WTC11 (cell line): Measurements from ENCODE around the gene SMYD3. TPM values are rescaled to one million over a fixed set of nuclear protein-coding genes. Genes with fewer than 3 reads are reported as not detected.

ENCODE experiments used
- ATAC-seq: fragments of 200-7000 bp; cut with Tn5 transposase; 2 replicates; pipeline ENCODE4 v1.10.0; 2021; ENCODE audit warnings: mild to moderate bottlenecking, moderate library complexity
- CTCF ChIA-PET: fragments of 300-600 bp; sonication (Branson Sonifier 250); formaldehyde crosslinking; loops from one replicate; lab custom pipeline; 2021; ENCODE audit warnings: antibody characterized with exemption; lab: Charles Lee
- POLR2A ChIA-PET: fragments of 350-600 bp; sonication (Branson Sonifier 250); formaldehyde crosslinking; loops from one replicate; lab custom pipeline; 2021; ENCODE audit warnings: antibody characterized with exemption; lab: Charles Lee
- DNase-seq: peaks from one replicate; pipeline ENCODE4 v3.0.0; 2021; ENCODE audit warnings: low spot score
- H3K27ac Mint-ChIP-seq: 2 replicates; pipeline ENCODE4 v1.8.0; 2021; ENCODE audit warnings: mixed read lengths
- H3K27me3 Mint-ChIP-seq: 2 replicates; pipeline ENCODE4 v1.8.0; 2021; ENCODE audit warnings: low read depth, mild to moderate bottlenecking, moderate library complexity, mixed read lengths
- H3K36me3 Mint-ChIP-seq: 2 replicates; pipeline ENCODE4 v1.8.0; 2021; ENCODE audit warnings: mixed read lengths
- H3K4me1 Mint-ChIP-seq: 2 replicates; pipeline ENCODE4 v1.8.0; 2022; ENCODE audit warnings: mixed read lengths
- H3K4me3 Mint-ChIP-seq: 2 replicates; pipeline ENCODE4 v1.8.0; 2021; ENCODE audit warnings: mild to moderate bottlenecking, moderate library complexity, mixed read lengths
- H3K9me3 Mint-ChIP-seq: 2 replicates; pipeline ENCODE4 v1.8.0; 2021; ENCODE audit warnings: mixed read lengths
- CREM ChIP-seq: sonication (generic); formaldehyde crosslinking; IDR thresholded peaks from 2 replicates; pipeline ENCODE4 v1.8.1; 2022; ENCODE audit warnings: mild to moderate bottlenecking, missing genetic modification reagents, moderate library complexity
- ESRRA ChIP-seq: sonication (generic); formaldehyde crosslinking; IDR thresholded peaks from 2 replicates; pipeline ENCODE4 v1.8.1; 2022; ENCODE audit warnings: mild to moderate bottlenecking, missing genetic modification reagents, borderline replicate concordance
- HMGA2 ChIP-seq: fragments of 250-450 bp; sonication (Bioruptor Pico); IDR thresholded peaks from 2 replicates; pipeline ENCODE4 v1.4.0; 2021; ENCODE audit warnings: mild to moderate bottlenecking, moderate library complexity
- JUN ChIP-seq: sonication (generic); formaldehyde crosslinking; IDR thresholded peaks from 2 replicates; pipeline ENCODE4 v1.8.0; 2023; ENCODE audit warnings: mild to moderate bottlenecking, missing genetic modification reagents
- MLX ChIP-seq: sonication (generic); formaldehyde crosslinking; IDR thresholded peaks from 2 replicates; pipeline ENCODE4 v1.8.1; 2023; ENCODE audit warnings: mild to moderate bottlenecking, missing genetic modification reagents, moderate library complexity
- NR1H2 ChIP-seq: sonication (generic); formaldehyde crosslinking; IDR thresholded peaks from 2 replicates; pipeline ENCODE4 v1.9.0; 2021; ENCODE audit warnings: mild to moderate bottlenecking, moderate library complexity, missing genetic modification reagents
- SOX15 ChIP-seq: fragments of 250-450 bp; sonication (Bioruptor Pico); IDR thresholded peaks from 2 replicates; pipeline ENCODE4 v1.9.0; 2021; ENCODE audit warnings: mild to moderate bottlenecking
- TEAD4 ChIP-seq: sonication (generic); formaldehyde crosslinking; IDR thresholded peaks from 2 replicates; pipeline ENCODE4 v1.8.0; 2022; ENCODE audit warnings: mild to moderate bottlenecking, missing genetic modification reagents
- ZBTB21 ChIP-seq: sonication (generic); formaldehyde crosslinking; IDR thresholded peaks from 2 replicates; pipeline ENCODE4 v1.8.1; 2023; ENCODE audit warnings: mild to moderate bottlenecking, missing genetic modification reagents, borderline replicate concordance
- ZNF232 ChIP-seq: sonication (generic); formaldehyde crosslinking; IDR thresholded peaks from 2 replicates; pipeline ENCODE4 v1.8.0; 2022; ENCODE audit warnings: mild to moderate bottlenecking, missing genetic modification reagents
- ZNF396 ChIP-seq: fragments of 250-450 bp; sonication (Bioruptor Pico); IDR thresholded peaks from 2 replicates; pipeline ENCODE4 v1.8.0; 2021; ENCODE audit warnings: mild to moderate bottlenecking, moderate library complexity, borderline replicate concordance
- total RNA-seq: library from RNA; stranded (reverse); gene quantifications from 3 replicates; pipeline ENCODE4 v1.2.3, GENCODE V29; 2021
- TF ChIP-seq, protein P1 (sequence below): fragments of 250-450 bp; sonication (Bioruptor Pico); IDR thresholded peaks from 2 replicates; pipeline ENCODE4 v1.9.0; 2021; ENCODE audit warnings: mild to moderate bottlenecking
- TF ChIP-seq, protein P2 (sequence below): fragments of 250-450 bp; sonication (Bioruptor Pico); IDR thresholded peaks from 2 replicates; pipeline ENCODE4 v1.9.0; 2021; ENCODE audit warnings: moderate library complexity, mild to moderate bottlenecking, inconsistent platforms, borderline replicate concordance
- TF ChIP-seq, protein P3 (sequence below): sonication (generic); formaldehyde crosslinking; IDR thresholded peaks from 2 replicates; pipeline ENCODE4 v1.8.1; 2023; ENCODE audit warnings: mild to moderate bottlenecking, missing genetic modification reagents, borderline replicate concordance
- TF ChIP-seq, protein P4 (sequence below): fragments of 200-600 bp; IDR thresholded peaks from 2 replicates; pipeline ENCODE4 v1.8.0; 2022; ENCODE audit warnings: antibody characterized with exemption
- TF ChIP-seq, protein P5 (sequence below): fragments of 250-450 bp; sonication (Bioruptor Pico); IDR thresholded peaks from 2 replicates; pipeline ENCODE4 v1.9.0; 2021; ENCODE audit warnings: mild to moderate bottlenecking
- TF ChIP-seq, protein P6 (sequence below): fragments of 250-450 bp; sonication (Bioruptor Pico); conservative IDR thresholded peaks from 2 replicates; pipeline ENCODE4 v1.9.0; 2021; ENCODE audit warnings: mild to moderate bottlenecking

SMYD3 gene
- total RNA-seq, 1 experiment from 2014 or later: 21.4 TPM

- H3K36me3 Mint-ChIP-seq: no peaks in the 10 kb centered on the region
- H3K4me3 Mint-ChIP-seq: no peak overlapping the region
- H3K9me3 Mint-ChIP-seq: no peaks in the 10 kb centered on the region
- H3K4me1 Mint-ChIP-seq: peaks cover 35% of the 10 kb centered on the region
- ChIA-PET POLR2A (no interaction called here), CTCF (no interaction called here)
- no peak for ATAC-seq
- H3K27ac Mint-ChIP-seq: no peak overlapping the region
- H3K27me3 Mint-ChIP-seq: no peaks in the 10 kb centered on the region
- TF ChIP-seq CREM (CRISPR knock-in tag): no peak
- TF ChIP-seq, protein P1, sequence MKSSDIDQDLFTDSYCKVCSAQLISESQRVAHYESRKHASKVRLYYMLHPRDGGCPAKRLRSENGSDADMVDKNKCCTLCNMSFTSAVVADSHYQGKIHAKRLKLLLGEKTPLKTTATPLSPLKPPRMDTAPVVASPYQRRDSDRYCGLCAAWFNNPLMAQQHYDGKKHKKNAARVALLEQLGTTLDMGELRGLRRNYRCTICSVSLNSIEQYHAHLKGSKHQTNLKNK (CRISPR knock-in tag): no peak
- TF ChIP-seq, protein P2, sequence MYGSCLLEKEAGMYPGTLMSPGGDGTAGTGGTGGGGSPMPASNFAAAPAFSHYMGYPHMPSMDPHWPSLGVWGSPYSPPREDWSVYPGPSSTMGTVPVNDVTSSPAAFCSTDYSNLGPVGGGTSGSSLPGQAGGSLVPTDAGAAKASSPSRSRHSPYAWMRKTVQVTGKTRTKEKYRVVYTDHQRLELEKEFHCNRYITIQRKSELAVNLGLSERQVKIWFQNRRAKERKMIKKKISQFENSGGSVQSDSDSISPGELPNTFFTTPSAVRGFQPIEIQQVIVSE (CRISPR knock-in tag): no peak
- TF ChIP-seq ESRRA (CRISPR knock-in tag): no peak
- TF ChIP-seq ZNF396 (CRISPR knock-in tag): no peak
- TF ChIP-seq JUN (CRISPR knock-in tag): no peak
- TF ChIP-seq, protein P3, sequence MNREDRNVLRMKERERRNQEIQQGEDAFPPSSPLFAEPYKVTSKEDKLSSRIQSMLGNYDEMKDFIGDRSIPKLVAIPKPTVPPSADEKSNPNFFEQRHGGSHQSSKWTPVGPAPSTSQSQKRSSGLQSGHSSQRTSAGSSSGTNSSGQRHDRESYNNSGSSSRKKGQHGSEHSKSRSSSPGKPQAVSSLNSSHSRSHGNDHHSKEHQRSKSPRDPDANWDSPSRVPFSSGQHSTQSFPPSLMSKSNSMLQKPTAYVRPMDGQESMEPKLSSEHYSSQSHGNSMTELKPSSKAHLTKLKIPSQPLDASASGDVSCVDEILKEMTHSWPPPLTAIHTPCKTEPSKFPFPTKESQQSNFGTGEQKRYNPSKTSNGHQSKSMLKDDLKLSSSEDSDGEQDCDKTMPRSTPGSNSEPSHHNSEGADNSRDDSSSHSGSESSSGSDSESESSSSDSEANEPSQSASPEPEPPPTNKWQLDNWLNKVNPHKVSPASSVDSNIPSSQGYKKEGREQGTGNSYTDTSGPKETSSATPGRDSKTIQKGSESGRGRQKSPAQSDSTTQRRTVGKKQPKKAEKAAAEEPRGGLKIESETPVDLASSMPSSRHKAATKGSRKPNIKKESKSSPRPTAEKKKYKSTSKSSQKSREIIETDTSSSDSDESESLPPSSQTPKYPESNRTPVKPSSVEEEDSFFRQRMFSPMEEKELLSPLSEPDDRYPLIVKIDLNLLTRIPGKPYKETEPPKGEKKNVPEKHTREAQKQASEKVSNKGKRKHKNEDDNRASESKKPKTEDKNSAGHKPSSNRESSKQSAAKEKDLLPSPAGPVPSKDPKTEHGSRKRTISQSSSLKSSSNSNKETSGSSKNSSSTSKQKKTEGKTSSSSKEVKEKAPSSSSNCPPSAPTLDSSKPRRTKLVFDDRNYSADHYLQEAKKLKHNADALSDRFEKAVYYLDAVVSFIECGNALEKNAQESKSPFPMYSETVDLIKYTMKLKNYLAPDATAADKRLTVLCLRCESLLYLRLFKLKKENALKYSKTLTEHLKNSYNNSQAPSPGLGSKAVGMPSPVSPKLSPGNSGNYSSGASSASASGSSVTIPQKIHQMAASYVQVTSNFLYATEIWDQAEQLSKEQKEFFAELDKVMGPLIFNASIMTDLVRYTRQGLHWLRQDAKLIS (CRISPR knock-in tag): no peak
- TF ChIP-seq ZNF232: no peak
- TF ChIP-seq, protein P4, sequence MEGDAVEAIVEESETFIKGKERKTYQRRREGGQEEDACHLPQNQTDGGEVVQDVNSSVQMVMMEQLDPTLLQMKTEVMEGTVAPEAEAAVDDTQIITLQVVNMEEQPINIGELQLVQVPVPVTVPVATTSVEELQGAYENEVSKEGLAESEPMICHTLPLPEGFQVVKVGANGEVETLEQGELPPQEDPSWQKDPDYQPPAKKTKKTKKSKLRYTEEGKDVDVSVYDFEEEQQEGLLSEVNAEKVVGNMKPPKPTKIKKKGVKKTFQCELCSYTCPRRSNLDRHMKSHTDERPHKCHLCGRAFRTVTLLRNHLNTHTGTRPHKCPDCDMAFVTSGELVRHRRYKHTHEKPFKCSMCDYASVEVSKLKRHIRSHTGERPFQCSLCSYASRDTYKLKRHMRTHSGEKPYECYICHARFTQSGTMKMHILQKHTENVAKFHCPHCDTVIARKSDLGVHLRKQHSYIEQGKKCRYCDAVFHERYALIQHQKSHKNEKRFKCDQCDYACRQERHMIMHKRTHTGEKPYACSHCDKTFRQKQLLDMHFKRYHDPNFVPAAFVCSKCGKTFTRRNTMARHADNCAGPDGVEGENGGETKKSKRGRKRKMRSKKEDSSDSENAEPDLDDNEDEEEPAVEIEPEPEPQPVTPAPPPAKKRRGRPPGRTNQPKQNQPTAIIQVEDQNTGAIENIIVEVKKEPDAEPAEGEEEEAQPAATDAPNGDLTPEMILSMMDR: no peak
- TF ChIP-seq ZBTB21: no peak
- TF ChIP-seq MLX: no peak
- no peak for TF ChIP-seq TEAD4 (CRISPR knock-in tag)
- TF ChIP-seq SOX15 (CRISPR knock-in tag): no peak
- TF ChIP-seq NR1H2 (CRISPR knock-in tag): no peak
- TF ChIP-seq HMGA2 (CRISPR knock-in tag): no peak
- TF ChIP-seq, protein P5, sequence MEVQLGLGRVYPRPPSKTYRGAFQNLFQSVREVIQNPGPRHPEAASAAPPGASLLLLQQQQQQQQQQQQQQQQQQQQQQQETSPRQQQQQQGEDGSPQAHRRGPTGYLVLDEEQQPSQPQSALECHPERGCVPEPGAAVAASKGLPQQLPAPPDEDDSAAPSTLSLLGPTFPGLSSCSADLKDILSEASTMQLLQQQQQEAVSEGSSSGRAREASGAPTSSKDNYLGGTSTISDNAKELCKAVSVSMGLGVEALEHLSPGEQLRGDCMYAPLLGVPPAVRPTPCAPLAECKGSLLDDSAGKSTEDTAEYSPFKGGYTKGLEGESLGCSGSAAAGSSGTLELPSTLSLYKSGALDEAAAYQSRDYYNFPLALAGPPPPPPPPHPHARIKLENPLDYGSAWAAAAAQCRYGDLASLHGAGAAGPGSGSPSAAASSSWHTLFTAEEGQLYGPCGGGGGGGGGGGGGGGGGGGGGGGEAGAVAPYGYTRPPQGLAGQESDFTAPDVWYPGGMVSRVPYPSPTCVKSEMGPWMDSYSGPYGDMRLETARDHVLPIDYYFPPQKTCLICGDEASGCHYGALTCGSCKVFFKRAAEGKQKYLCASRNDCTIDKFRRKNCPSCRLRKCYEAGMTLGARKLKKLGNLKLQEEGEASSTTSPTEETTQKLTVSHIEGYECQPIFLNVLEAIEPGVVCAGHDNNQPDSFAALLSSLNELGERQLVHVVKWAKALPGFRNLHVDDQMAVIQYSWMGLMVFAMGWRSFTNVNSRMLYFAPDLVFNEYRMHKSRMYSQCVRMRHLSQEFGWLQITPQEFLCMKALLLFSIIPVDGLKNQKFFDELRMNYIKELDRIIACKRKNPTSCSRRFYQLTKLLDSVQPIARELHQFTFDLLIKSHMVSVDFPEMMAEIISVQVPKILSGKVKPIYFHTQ (CRISPR knock-in tag): no peak
- DNase-seq: no peak
These were observed 346.2 kb downstream of the SMYD3 start for GRCh38 chr1:246160905-246161304.

DNA sequence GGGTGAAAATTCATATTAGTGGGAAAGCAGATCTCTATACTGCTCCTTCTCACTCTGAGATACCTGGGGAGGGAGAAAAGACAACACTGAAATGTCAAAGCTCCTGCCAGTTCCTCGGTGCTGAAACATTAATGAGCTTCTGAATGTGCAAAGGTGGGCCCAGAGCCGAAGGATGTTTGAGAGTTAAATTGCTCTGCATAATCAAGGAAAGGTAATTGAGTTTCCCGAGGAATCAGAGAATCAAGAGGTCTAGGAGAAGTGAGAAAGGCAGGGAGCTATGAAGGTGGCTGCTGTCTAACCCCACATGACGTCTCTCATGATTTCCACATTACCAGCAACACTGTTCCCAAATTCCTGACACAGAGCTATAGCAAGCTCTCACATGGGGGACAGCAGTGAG lies 346.7 kb downstream of the SMYD3 start:
- Mint-ChIP-seq H3K4me3 (no peak overlapping the region), H3K9me3 (no peaks in the 10 kb centered on the region), H3K4me1 (peaks cover 34% of the 10 kb centered on the region), H3K27ac (peak overlapping the region; percentile 61; the same call in 1 of the 2 replicates), H3K36me3 (no peaks in the 10 kb centered on the region), H3K27me3 (no peaks in the 10 kb centered on the region)
- DNase-seq: no peak
- ChIA-PET CTCF (interaction anchor here (1.0 kb wide), 1 partner anchor 12 kb away, joined by 4 read pairs; no protein-coding TSS in a partner anchor), POLR2A (no interaction called here)
- ATAC-seq: no peak
- TF ChIP-seq, protein P3 (CRISPR knock-in tag): no peak
- TF ChIP-seq, protein P6, sequence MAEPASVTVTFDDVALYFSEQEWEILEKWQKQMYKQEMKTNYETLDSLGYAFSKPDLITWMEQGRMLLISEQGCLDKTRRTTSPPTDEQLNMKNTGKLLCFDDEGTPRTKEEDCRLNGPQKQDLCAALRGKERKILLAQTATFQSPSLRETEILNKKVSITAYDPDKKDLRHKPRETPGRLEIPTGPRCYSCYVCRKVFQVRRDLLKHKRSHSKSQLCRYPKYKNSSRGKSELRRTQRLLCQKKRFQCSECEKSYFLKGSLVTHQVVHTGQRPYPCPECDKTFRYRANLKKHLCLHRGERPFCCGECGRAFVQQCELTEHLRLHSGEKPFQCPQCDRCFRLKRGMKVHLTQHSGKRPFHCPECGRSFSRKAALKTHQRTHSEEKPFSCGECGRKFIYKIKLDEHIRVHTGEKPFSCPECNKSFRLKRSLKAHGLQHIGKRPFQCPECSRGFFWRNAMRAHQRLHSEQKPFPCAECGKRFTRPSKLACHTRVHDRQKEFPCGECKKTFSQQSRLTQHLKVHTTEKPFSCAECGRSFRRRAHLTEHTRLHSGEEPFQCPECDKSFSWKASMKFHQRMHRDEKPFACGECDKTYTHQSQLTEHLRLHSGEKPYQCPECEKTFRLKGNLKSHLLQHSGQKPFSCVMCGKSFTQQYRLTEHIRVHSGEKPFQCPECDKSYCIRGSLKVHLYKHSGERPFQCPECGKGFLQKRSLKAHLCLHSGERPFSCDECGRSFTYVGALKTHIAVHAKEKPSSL (CRISPR knock-in tag): no peak
